ENCODE results near the gene MICU1. TPM values are rescaled to one million over a fixed set of nuclear protein-coding genes. Genes with fewer than 3 reads are reported as not detected.
A peak's percentile ranks its signal among the peaks of the same experiment; 100 is the strongest.

MICU1 gene
- total and polyA plus RNA-seq, 2 of the 13 experiments (the other 11 are each of a cell fraction or from before 2014, with no cell fraction given), result 32.5 to 56.1 TPM

DNA sequence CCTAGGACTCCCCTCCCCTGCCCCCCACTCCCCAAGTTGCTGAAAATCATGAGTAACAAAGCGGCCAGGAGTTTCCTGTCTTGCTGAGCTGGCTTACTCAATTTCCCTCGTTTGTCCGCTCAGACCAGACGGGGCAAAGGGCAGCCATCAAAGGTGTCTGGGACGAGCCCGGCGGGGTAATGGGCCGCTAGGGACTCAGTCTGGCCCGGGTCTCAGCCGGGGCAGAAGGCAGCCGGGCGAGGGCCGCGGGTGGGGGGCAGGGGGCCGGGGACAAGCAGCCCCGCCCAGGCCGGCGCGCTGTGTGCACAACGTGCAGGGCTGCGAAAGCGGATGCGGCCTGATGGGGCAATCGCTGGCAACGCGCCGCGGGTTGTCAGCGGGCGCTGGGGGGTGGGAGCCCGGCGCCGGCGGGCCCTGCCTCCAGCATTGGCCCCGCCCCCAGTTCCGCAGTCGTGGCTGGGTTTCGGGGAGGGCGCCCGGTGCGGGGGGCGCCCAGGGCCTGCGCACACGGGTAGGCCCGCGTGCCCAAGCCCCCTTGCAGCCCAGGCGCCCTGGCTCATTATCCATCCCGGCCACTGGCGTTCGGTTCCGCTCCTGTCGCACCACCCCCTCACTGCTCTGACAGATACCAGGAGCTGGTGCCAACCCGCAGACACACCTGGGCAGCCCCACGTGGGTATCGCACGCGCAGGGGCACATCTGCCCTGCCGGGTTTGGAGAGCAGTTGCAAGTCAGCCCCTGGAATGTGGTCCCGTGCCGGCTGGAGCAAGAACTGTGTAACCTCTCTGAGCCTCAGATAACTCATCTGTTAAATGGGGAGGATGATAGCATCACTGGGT lies 306.2 kb downstream of the MICU1 start (continued):
- TF ChIP-seq ZNF234 (CRISPR knock-in tag; conservative IDR thresholded peaks at IDR 0.05), result no peak
- TF ChIP-seq GATA4 (IDR thresholded peaks at IDR 0.05; ENCODE audit: borderline replicate concordance, low read depth), result peak; percentile 11; the same call in 1 of the 2 replicates
- TF ChIP-seq, protein P1, sequence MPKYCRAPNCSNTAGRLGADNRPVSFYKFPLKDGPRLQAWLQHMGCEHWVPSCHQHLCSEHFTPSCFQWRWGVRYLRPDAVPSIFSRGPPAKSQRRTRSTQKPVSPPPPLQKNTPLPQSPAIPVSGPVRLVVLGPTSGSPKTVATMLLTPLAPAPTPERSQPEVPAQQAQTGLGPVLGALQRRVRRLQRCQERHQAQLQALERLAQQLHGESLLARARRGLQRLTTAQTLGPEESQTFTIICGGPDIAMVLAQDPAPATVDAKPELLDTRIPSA (CRISPR knock-in tag; IDR thresholded peaks at IDR 0.05; ENCODE audit: borderline replicate concordance), result no peak
- 0 out of 2 replicates have a peak, but pooled peaks have one; percentile 14 for TF ChIP-seq ZBTB20 (CRISPR knock-in tag; IDR thresholded peaks at IDR 0.05; ENCODE audit: borderline replicate concordance, low read depth)
- no peak for TF ChIP-seq ZNF891 (CRISPR knock-in tag; IDR thresholded peaks at IDR 0.05)
- peak; percentile 16; the same call in 1 of the 2 replicates for TF ChIP-seq ZNF772 (CRISPR knock-in tag; IDR thresholded peaks at IDR 0.05)
- TF ChIP-seq, protein P2, sequence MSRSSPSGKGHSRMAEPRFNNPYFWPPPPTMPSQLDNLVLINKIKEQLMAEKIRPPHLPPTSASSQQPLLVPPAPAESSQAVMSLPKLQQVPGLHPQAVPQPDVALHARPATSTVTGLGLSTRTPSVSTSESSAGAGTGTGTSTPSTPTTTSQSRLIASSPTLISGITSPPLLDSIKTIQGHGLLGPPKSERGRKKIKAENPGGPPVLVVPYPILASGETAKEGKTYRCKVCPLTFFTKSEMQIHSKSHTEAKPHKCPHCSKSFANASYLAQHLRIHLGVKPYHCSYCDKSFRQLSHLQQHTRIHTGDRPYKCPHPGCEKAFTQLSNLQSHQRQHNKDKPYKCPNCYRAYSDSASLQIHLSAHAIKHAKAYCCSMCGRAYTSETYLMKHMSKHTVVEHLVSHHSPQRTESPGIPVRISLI (CRISPR knock-in tag; IDR thresholded peaks at IDR 0.05; ENCODE audit: borderline replicate concordance), result no peak; the same call in 1 of the 2 replicates
- TF ChIP-seq FOXJ3 (CRISPR knock-in tag; IDR thresholded peaks at IDR 0.05; ENCODE audit: borderline replicate concordance), result no peak
- no peak for TF ChIP-seq SP1 (IDR thresholded peaks at IDR 0.05)
- peak; percentile 64 for TF ChIP-seq SP1 (CRISPR knock-in tag; IDR thresholded peaks at IDR 0.05)
- TF ChIP-seq, protein P3, sequence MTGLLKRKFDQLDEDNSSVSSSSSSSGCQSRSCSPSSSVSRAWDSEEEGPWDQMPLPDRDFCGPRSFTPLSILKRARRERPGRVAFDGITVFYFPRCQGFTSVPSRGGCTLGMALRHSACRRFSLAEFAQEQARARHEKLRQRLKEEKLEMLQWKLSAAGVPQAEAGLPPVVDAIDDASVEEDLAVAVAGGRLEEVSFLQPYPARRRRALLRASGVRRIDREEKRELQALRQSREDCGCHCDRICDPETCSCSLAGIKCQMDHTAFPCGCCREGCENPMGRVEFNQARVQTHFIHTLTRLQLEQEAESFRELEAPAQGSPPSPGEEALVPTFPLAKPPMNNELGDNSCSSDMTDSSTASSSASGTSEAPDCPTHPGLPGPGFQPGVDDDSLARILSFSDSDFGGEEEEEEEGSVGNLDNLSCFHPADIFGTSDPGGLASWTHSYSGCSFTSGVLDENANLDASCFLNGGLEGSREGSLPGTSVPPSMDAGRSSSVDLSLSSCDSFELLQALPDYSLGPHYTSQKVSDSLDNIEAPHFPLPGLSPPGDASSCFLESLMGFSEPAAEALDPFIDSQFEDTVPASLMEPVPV (CRISPR knock-in tag; IDR thresholded peaks at IDR 0.05), result peak; percentile 67; the same call in 1 of the 2 replicates
- TF ChIP-seq NR2F6 (IDR thresholded peaks at IDR 0.05), result peak; percentile 39
- TF ChIP-seq NR2F6 (CRISPR knock-in tag; IDR thresholded peaks at IDR 0.05), result peak; percentile 81
- TF ChIP-seq, protein P4, sequence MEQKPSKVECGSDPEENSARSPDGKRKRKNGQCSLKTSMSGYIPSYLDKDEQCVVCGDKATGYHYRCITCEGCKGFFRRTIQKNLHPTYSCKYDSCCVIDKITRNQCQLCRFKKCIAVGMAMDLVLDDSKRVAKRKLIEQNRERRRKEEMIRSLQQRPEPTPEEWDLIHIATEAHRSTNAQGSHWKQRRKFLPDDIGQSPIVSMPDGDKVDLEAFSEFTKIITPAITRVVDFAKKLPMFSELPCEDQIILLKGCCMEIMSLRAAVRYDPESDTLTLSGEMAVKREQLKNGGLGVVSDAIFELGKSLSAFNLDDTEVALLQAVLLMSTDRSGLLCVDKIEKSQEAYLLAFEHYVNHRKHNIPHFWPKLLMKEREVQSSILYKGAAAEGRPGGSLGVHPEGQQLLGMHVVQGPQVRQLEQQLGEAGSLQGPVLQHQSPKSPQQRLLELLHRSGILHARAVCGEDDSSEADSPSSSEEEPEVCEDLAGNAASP (CRISPR knock-in tag; IDR thresholded peaks at IDR 0.05; ENCODE audit: borderline replicate concordance), result peak; percentile 13; the same call in 1 of the 2 replicates
- no peak for TF ChIP-seq TAF15 (IDR thresholded peaks at IDR 0.05; ENCODE audit: low read depth, low read length, poor library complexity, severe bottlenecking)
- 0 out of 2 replicates have a peak, but pooled peaks have one; percentile 55 for TF ChIP-seq ZNF550 (CRISPR knock-in tag; IDR thresholded peaks at IDR 0.05; ENCODE audit: borderline replicate concordance)
- TF ChIP-seq TP53 (CRISPR knock-in tag; conservative IDR thresholded peaks at IDR 0.05), result no peak
- TF ChIP-seq SRSF9 (IDR thresholded peaks at IDR 0.05; ENCODE audit: borderline replicate concordance, insufficient read depth, low read depth, low read length, poor library complexity, severe bottlenecking), result no peak
- 0 out of 2 replicates have a peak, but pooled peaks have one; percentile 25 for TF ChIP-seq ZNF619 (CRISPR knock-in tag; IDR thresholded peaks at IDR 0.05)
- no peak for TF ChIP-seq BRCA1 (CRISPR knock-in tag; IDR thresholded peaks at IDR 0.05)
- no peak for TF ChIP-seq GABPA (IDR thresholded peaks at IDR 0.05; ENCODE audit: low read depth, low read length)
- 0 out of 2 replicates have a peak, but pooled peaks have one; percentile 14 for TF ChIP-seq GABPA (CRISPR knock-in tag; IDR thresholded peaks at IDR 0.05; ENCODE audit: low read depth)
- TF ChIP-seq TARDBP (CRISPR knock-in tag; IDR thresholded peaks at IDR 0.05), result peak; percentile 69; the same call in 1 of the 2 replicates
- TF ChIP-seq ZSCAN9 (CRISPR knock-in tag; IDR thresholded peaks at IDR 0.05; ENCODE audit: borderline replicate concordance), result no peak; the same call in 1 of the 2 replicates
- TF ChIP-seq ELF4 (CRISPR knock-in tag; IDR thresholded peaks at IDR 0.05; ENCODE audit: borderline replicate concordance), result no peak
- TF ChIP-seq ZNF570 (CRISPR knock-in tag; IDR thresholded peaks at IDR 0.05; ENCODE audit: borderline replicate concordance), result 0 out of 2 replicates have a peak, but pooled peaks have one; percentile 30

All from HepG2 (cell line).